ENCODE data around the gene A4GALT.
A peak's percentile ranks its signal among the peaks of the same experiment; 100 is the strongest.

Gene A4GALT

DNA sequence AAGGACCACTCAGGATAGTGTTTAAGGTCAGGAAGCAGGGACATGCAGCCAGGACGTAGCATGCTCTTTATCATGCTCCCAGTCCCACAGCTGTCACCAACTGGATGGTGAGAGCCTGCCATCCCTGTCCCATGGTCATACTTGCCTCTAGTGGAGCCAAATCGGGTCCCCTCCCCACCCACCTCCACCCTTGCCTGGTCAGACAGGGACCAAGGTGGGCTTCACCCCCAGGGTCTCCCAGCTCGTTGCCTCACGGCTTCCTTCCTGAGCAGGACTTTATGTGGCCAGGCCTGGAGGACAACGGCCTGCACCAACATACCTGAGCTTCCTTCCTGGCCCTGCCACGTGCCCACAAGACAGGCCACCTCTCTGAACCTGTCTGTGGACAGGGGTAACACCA, 19.8 kb downstream of the A4GALT start:
- DNase-seq (ENCODE audit: low read depth), result no peak

DNA sequence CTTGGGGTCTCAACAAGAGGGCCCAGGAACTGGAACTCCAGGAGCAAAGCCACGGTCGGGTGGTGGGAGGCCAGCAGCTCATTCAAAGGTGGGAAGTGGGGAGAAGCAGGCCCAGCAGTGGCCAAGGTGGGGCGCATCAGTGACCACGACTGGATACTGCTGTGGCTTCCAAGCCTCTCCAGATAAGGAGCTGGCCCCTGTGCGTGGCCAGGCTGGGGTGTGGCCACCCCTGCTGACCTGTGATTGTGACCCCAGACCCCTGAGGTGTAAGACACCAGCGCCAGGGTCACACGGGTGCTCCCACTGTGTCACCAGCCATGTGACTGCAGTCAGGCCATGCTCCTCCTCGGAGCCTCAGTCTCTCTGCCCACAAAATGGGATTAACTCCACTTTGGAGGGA, 20.3 kb downstream of the A4GALT start:
- no peak for DNase-seq (ENCODE audit: low read depth)

DNA sequence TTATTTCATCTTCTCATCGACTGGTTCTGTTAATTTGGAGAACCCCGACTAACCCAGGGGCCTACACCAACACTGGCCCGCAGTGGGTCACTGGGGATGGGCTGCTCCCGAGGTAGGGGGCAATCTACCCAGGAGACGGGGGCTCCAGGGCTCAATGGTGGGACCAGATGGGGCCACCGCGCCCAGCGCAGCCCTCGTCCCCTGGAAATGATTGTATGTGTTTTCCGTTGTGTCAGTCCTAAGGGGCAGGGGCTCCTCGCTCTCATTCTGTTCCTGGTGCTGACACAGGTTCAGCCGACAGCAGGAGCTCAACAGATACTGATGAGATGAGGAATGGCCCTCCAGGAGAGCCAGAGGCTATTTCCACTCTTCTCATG, 20.7 kb downstream of the A4GALT start:
- no peak for DNase-seq (ENCODE audit: low read depth)

DNA sequence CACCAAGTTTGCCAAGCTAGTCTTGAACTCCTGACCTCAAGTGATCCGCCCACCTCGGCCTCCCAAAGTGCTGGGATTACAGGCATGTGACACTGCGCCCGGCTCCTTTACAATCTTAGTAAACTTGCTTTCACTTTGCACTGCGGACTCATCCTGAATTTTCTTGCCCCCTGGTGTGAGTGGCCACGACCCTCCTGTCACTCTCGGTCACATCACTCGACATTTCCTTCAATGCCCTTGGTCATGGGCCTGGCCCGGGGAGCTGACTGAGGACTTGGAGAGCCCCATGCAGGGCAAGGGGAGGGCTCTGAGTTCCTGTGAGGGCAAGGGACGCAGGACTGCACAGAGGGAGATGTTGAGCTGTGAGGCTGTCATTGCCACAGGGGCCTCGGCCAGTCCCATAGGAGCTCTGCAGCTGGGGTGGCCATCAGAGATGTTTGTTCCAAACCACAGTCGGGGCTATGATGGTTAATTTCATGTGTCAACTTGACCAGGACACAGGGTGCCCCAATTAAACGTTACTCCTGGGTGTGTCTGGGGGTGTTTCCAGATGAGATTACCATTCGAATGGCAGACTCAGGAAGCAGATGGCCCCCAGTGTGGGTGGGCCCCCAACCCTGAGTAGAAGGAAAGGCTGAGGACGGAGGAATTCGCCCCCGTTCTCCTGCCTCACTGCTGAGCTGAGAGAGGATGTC, 21.2 kb downstream of the A4GALT start:
- DNase-seq (ENCODE audit: low read depth), result no peak

DNA sequence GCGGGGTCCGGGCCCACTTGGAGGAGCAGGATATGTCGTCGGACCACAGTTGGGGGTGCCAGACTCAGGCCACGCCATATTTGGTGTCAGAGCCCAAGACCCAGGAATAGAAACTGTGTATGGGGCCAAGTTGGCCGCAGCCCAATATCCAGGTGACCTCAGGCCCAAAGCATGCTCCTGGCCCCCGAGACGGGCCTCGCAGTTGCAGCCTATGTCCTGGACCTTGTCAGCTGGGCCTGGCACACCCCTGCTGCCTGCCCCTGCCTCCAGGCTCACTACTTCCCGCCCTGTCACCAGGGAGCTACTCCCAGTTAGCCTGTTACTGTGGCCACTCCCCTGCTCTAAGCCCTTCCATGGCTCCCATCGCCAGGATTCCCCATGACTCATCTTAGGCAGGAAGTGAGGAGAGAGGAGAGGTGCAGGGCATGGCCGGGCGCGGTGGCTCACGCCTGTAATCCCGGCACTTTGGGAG, 23.1 kb downstream of the A4GALT start:
- DNase-seq (ENCODE audit: low read depth), result peak; percentile 87

DNA sequence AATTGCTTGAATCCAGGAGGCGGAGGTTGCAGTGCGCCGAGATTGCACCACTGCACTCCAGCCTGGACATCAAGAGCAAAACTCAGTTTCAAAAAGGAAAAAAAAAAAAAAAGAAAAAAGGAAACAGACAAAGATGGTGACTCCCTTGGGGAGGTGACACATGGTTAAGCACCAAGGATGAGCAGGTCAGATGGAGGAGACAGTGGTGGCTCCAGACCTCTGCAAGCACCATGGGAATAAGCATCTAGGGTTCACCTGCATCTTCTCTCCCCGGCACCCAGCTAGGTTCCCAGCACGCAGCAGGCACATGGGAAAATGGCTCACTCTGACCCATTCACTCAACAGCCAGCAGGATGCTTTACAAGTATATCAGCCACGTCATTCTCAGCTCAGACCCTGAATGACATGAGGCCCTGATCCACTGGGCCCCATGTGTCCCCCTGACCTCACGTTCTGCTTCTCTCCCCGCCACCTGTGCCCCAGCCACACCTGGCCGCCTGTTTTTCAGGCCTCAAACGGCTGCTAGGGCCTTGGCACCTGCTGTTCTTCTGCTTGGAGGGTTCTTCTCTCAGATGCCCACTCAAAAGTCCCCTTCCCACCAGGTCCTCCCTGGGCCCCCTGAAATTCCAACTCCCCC, 24.2 kb downstream of the A4GALT start:
- no peak for DNase-seq (ENCODE audit: low read depth)

DNA sequence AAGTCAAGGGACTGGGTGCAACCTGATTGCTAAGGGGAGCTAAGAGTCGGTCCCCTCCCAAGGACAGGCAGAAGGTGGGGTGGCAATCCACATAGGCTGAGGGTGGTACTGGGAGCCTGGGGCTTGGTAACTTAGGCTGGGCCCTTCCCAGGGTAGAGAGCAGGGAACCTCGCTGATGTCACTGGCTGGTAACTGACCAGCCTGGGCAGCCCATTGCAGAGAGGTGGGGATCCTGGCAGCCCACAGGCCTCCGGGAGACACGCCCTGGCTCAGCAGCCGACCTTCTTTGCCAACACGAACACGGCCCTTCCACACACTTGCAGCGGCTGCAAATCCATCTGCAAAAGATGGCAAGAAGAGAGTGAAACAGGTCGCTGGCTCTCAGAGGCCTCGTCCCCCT, 25.4 kb downstream of the A4GALT start:
- DNase-seq (ENCODE audit: low read depth), result no peak

DNA sequence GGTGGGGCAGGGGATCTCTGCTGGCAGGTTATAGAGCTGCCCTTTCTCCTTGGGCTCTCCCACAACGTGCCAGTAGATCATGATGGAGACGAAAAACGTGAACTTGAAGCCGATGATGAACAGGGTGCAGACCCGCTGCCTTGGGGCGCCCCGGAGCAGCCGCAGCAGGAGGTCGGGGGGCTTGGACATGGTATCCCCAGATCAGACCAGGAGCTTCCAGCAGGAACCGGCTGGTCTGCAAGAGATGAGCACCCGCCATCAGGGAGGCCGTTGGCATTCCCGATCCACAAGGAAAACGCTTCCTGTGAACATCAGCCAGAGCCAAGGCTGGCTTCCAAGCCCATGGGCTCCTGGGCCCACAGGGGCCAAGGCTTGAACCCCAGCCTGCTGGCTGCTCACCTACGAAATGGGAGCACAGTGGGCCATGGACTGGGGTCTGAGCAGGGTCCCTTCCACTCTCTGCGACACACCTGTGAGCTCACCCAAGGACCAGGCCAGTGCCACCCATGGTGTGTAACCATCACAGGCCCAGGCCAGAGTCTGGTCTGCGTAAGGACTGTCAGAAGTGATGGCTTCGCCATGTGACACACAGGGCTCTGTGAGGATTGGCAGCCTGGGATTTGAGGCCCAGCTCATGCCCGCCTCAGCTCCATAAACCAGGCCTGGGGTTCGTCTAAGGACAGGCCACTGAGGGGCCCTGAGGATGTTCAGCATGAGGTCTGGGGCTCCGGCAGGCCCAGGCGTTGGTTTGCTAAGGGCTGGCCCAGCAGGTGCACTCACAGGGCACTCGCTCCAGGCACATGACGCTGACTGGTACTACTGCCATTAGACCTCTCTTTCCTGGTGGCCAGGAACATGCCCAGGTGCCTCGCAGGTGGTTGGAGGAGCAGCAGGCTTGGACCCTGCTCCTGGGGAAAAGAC, 26.6 kb downstream of the A4GALT start:
- no peak for DNase-seq (ENCODE audit: low read depth)

DNA sequence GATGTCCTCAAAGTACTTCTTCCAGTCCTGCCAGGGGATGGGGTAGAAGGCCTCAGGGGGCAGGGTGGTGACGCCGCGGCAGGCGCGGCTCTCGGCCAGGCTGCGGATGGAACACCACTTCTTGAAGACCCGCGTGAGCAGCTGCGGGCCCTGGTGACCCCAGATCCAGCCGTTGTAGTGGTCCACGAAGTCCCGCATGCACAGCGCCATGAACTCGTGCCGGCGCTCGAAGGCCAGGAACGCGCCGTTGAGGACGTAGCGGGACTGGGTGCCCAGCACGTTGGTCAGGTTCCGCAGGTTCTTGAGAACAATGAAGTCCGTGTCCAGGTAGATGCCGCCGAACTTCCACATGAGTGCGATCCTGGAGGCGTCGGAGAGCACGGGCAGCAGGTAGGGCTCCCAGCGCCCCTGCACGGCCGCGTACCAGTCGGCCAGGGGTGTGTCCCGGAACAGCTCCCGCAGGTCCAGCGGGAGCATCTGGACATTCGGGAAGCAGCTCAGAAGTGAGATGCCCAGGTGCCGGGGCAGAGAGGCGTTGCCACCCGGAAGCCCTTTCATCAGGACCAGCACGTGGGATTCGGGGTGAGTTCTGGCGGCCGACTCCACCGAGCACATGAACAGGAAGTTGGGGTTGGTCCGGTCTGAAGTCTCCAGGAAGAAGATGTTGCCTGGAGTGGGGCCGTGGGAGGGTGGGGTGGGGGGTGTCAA, 27.5 kb downstream of the A4GALT start:
- no peak for DNase-seq (ENCODE audit: low read depth)

DNA sequence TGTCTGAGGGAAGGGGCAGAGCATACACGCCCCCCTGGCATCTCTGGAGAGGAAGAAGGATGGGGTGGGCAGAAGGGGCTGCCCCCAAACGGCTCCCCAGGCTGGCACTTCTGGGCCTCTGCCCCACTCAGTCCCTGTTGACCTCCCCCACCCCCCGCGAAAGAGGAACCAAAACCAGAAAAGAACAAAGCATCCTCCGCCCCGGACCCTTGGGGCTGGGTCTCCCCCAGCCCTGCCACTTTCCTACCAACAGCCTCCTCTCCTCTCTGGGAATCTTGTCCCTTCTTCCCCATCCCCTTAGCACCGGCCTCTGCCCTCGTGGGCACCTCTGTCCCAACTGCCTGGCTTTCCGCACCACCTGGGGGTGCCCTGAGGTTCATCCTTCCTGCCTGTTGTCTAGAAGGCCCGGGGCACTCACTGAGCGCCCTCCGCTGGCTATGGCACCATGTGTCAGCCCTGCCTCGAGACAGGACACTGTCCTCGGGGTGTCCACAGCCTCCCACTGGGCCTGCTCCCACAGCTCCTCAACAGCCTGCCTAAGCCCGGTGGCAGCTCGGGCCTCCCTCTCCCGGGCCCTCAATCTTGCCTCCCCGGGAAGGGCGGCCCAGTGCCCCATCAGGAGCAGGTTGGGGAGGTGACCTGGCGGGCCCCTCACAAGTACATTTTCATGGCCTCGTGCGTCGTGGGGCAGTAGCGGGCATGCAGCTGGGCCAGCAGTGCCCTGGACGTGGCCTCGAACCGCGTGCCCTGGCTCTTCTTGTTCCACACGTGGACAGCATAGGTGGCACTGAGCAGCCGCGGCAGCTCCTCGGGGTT, 28.2 kb downstream of the A4GALT start:
- no peak for DNase-seq (ENCODE audit: low read depth)

DNA sequence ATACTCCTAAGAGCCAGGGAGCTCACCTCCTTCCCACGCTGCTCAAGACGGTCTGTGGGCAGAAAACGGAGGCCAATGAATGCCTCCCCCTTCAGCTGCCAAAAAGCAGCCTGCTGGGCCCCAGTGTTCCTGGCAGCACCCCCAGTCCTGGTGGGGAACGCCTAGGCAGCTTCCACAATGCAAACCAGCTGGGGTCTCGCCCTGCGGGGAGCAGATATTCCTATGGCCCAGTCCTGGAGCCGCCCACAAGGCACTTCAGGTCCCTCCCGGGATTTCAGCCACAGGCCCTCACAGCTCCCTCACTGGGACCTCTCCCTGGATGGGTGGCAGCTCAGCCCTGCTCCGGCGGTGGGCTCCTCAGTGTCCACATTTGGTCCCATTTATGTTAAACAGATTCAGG, 29.2 kb downstream of the A4GALT start:
- DNase-seq (ENCODE audit: low read depth), result no peak

DNA sequence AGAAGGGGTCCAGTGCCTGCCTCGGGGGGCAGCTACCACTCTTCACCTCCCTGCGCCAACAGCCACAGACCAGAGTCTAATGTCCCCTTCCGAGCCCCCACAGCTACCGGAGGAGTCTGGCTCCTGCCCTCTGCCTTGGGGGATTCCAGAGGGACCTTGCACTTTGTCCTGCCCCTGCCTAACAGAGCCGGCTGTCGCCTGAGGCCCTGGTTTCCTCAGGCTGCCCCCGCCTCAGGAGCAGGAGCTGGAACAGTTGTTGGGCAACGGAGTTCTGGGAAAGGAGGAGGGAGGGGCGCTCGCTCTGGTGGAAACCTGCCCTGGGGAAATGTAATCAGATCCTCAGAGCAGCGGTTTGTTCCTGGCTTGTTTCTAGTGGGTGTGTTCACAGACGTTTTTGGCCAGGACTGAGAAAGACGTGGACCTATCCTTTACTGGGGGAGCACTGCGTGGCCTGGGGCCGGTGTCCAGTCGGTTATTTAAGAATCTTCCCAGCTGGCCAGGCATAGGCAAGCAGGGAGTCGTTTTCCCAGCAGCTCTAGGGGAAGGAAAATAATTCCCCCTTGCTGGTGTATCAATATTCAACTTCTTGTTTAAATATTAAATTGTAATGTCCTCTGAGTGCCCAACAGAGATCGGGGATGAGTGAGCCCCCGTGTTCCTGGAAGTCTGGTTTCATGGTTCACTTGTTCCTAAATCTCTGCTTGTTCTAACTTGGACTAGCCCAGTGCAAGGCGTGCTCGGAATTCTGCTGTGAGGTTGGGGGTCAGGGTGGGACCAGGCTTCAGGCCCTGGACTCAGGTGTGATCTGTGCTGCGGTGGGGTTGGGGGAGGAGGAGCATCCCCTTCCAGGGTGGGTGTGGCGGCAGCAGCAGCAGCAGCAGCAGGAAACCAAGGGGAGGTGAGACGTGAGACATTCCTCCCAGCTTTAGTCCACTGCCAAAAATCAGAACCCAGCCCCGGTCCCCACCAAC, 32.1 kb downstream of the A4GALT start:
- peak; percentile 88 for DNase-seq (ENCODE audit: low read depth)

DNA sequence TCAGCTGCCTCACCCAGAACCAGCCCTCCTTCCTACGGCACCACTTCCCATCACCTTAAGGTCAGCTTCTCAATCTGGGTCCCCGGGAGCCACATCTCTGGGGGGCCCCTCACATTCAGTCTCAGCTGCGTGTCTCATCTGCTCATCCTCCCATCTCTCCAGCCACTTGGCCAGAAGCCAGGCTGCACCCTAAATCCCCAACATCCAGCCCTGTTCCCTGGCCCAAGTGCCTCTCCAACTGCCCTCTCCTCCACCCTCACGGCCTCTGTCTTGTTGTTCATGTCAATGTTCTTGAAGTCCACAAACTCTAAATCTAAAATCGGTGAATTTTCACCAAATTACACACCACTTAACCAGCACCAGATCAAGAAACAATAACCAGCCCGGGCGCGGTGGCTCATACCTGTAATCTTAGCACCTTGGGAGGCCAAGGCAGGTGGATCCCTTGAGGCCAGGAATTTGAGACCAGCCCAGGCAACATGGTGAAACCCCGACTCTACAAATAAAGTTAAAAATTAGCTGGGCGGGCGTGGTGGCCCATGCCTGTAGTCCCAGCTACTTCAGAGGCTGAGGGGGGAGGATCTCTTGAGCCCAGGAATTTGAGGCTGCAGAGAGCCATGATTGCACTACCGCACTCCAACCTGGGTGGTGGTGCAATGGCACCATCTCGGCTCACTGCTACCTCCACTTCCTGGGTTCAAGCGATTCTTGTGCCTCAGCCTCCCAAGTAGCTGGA, 33.7 kb downstream of the A4GALT start:
- no peak for DNase-seq (ENCODE audit: low read depth)

DNA sequence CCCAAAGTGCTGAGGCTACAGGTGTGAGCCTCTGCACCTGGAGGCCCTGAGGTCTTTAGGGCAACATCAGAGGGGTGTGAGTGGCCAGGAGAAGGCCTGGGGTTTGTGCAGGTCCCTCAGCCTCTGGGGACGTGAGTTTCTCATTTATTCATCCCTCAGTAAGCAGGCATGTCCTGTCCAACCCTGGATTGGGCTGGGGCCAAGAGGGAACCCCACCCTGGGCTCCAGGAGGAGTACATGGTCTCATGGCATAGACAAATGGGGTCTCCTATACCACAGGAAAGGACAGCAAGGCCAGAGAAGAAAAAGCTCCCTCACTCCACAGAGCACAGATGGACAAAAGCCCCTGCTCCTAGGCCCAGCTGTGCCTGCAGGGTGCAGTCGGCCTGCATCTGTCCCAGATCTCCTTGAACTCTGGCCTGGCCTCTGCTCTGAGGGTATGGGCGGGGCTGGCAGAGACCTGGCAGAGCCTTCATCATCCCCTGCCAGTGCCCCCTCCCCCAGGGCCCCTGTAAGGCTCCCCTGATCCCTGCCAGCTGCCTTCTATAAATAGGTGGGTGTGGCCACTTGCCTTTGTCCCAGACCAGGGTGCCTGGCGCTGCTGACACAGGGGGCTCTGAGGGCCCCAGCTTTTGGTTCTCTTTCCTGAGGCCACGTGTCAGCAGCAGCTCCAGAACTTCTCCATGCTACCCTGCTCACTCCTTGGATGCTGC, 34.6 kb downstream of the A4GALT start:
- DNase-seq (ENCODE audit: low read depth), result no peak

DNA sequence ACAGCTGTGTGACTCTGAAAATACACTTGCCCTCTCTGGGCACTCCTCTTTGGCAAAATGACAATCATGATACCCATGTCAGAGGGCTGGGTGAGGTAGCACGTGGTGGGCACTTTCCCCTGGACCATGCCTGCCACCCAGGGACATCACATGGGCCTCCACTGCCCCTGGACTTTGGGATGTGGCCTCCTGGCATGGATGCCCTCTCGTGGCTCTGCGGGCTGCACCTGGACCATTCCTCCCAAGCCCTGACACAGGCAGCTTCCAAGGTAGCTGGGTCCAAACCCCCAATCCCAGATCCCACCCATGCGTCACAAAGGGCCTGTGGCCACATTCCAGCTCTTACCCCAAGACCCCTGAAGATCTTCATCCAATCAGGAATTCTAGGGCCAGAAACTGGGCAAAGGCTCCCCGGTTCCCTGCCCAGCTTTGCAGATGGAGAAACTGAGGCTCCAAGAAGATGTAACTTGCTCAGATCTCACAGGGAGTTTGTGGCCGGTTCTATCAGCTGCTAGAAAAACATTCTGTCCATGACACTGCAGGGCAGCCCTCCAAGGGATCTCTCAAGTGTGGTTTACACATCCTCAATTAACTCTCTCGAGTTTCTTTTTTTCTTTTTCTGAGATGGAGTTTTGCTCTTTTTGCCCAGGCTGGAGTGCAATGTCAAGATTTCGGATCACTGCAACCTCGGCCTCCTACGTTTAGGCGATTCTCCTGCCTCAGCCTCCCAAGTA, 36.0 kb downstream of the A4GALT start:
- no peak for DNase-seq (ENCODE audit: low read depth)

DNA sequence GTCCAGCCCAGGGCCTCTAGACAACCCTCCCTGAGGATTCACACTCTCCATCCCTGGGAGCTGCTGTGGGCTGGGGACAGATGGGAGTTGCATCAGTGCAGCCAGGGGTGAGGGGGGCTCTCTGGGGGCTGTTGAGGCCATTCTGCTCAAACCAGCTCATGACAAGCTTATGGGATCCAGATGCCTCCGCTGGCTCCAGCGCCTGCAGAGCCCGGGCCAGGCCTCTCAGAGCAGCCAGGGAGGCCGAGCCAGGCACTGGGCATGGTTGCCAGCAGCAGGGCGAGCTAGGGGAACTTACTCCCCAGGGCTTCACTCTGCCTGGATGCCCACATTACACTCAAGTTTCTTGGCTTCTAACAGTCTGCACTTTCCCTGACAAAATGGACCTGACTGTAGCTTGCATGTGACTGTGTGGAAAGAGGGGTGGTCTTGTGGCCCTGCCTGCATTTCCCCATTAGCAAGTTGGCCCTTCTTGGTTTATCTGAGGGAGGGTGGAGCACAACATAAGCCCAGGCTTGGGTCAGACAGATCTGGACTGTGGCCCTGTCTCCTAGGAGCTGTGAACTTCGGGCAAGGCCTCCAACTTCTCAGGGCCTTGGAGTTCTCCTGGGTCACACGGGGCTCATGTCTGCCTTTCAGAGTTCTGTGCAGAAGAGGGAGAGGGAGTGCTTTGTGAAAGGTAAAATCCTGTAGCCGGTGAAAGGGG, 36.9 kb downstream of the A4GALT start:
- DNase-seq (ENCODE audit: low read depth), result no peak

DNA sequence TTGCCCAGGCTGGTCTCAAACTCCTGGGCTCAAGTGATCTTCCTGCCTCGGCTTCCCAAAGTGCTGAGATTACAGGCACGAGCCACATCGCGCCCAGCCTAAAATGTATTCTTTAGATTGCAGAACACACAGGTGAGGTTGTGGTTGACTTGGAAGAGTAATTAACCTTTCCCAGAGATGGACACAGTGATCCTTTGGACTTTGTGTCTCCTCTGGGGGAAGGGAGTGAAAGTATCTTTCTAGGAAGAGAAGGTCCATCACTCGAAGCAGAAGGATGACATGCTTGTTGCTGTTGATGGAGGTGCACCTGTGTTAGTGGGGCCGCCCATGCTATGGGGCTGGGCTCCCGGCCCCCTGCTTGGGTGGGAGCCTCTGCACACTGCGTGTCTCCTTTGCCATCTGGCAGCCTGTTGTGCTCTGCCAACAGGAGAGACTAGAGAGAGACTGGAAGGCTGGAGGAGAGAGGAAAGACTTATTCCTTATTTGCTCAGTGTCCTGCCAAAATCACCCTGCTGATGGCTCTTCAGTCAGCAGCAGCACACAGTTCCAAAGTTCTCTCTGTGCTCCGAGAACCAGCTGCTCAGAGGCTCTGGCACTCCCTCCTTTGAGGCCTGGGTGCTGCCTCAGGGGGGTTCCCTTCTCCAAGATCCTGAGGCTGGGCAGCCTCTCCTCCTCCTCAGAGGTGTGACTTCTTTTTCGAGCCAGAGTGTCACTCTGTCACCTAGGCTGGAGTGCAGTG, 38.4 kb downstream of the A4GALT start:
- no peak for DNase-seq (ENCODE audit: low read depth)
